Gastrocnemius medialis (tissue), 4 donors: ENCODE data around the gene FAM72D.
"Not testable (repeated sequence)": the region's sequence is repeated elsewhere in the genome, so short reads cannot be mapped to it uniquely, and the experiment has no call there.

Source experiments
- POLR2A ChIP-seq, 2 donors: fragments of 450-650 bp; IDR thresholded peaks; one replicate each; pipeline ENCODE4 v1.6.1; 2017; ENCODE audit warnings: antibody characterized with exemption in 2 of 2, mild to moderate bottlenecking in 2 of 2, moderate library complexity in 2 of 2
- TF ChIP-seq, protein P1 (sequence below), 5 experiments: fragments of 450-650 bp in 3 of 5; fragments of 200-600 bp in 2 of 5; sonication (generic) in 2 of 5; IDR thresholded peaks in 4 of 5; conservative IDR thresholded peaks in 1 of 5; 1 replicate in 4 of 5; 2 replicates in 1 of 5; pipeline ENCODE4 v1.5.1; 2016 to 2019; ENCODE audit warnings: antibody characterized with exemption in 5 of 5, mild to moderate bottlenecking in 3 of 5, moderate library complexity in 3 of 5

DNA sequence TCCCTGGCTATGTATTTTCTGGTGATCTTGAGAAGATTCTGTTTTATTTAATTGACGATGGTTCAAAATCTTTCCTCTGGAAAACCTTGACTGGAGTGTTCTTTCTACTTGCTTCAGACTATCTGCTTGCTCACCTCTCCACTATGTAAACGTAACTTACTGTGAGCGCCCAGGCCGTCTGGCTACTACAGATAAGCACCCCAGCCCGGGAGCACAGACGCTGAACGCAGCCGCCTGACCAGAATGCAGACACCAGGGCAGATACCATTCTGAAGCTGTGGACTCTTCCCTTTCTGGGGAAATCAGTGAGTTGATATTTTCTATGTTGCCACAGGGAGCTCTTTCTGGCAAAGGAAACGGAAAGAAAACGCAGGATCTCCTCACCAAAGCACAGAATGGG, 29.3 kb upstream of the FAM72D start:
- not testable (repeated sequence) for TF ChIP-seq POLR2A (IDR thresholded peaks at IDR 0.05)
- TF ChIP-seq, protein P1, sequence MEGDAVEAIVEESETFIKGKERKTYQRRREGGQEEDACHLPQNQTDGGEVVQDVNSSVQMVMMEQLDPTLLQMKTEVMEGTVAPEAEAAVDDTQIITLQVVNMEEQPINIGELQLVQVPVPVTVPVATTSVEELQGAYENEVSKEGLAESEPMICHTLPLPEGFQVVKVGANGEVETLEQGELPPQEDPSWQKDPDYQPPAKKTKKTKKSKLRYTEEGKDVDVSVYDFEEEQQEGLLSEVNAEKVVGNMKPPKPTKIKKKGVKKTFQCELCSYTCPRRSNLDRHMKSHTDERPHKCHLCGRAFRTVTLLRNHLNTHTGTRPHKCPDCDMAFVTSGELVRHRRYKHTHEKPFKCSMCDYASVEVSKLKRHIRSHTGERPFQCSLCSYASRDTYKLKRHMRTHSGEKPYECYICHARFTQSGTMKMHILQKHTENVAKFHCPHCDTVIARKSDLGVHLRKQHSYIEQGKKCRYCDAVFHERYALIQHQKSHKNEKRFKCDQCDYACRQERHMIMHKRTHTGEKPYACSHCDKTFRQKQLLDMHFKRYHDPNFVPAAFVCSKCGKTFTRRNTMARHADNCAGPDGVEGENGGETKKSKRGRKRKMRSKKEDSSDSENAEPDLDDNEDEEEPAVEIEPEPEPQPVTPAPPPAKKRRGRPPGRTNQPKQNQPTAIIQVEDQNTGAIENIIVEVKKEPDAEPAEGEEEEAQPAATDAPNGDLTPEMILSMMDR (IDR thresholded peaks at IDR 0.05 in 4 of 5, conservative IDR thresholded peaks at IDR 0.05 in 1 of 5): not testable (repeated sequence)
